ENCODE results near the gene TMOD3.

GRCh38 chr15:51783967-51784366 is 45.5 kb upstream of the TMOD3 start:
- no peak for TF ChIP-seq CTCF (IDR thresholded peaks at IDR 0.05)
- TF ChIP-seq POLR2AphosphoS5 (IDR thresholded peaks at IDR 0.05): no peak
- TF ChIP-seq POLR2A (IDR thresholded peaks at IDR 0.05): no peak
- TF ChIP-seq EP300 (IDR thresholded peaks at IDR 0.05): no peak
